Activated CD8-positive, alpha-beta T cell treated with anti-CD3 and anti-CD28 coated beads for 36 hours (primary cell): Measurements from ENCODE around the gene UBE2Q2. TPM values are rescaled to one million over a fixed set of nuclear protein-coding genes. Genes with fewer than 3 reads are reported as not detected.

ENCODE experiments used
- ATAC-seq: fragments of 200-7000 bp; cut with Tn5 transposase; one replicate; pipeline ENCODE4 v1.10.0; 2021; ENCODE audit warnings: mild to moderate bottlenecking, moderate library complexity
- CTCF ChIA-PET: fragments of 350-600 bp; sonication (Branson Sonifier 250); formaldehyde crosslinking; loops from one replicate; lab custom pipeline; 2021; ENCODE audit warnings: antibody characterized with exemption; lab: Charles Lee
- POLR2A ChIA-PET: fragments of 350-600 bp; sonication (Branson Sonifier 250); formaldehyde crosslinking; loops from one replicate; lab custom pipeline; 2021; ENCODE audit warnings: antibody characterized with exemption; lab: Charles Lee
- DNase-seq: peaks from one replicate; pipeline ENCODE4 v3.0.0-alpha.2; 2020
- H3K27ac Mint-ChIP-seq: one replicate; pipeline ENCODE4 v1.8.0; 2021; ENCODE audit warnings: mild to moderate bottlenecking, mixed read lengths
- H3K27me3 Mint-ChIP-seq: one replicate; pipeline ENCODE4 v1.8.0; 2021; ENCODE audit warnings: mixed read lengths
- H3K36me3 Mint-ChIP-seq: one replicate; pipeline ENCODE4 v1.8.0; 2021; ENCODE audit warnings: low read depth, mixed read lengths
- H3K4me1 Mint-ChIP-seq: one replicate; pipeline ENCODE4 v1.8.0; 2021; ENCODE audit warnings: low read depth, mixed read lengths
- H3K4me3 Mint-ChIP-seq: one replicate; pipeline ENCODE4 v1.8.0; 2021; ENCODE audit warnings: mild to moderate bottlenecking, moderate library complexity, mixed read lengths
- H3K9me3 Mint-ChIP-seq: one replicate; pipeline ENCODE4 v1.8.0; 2021; ENCODE audit warnings: mixed read lengths
- CTCF ChIP-seq: fragments of 200-600 bp; IDR thresholded peaks from one replicate; pipeline ENCODE4 v1.8.0; 2022; ENCODE audit warnings: antibody characterized with exemption, mild to moderate bottlenecking
- intact Hi-C: fragments of 100-400 bp; cut with micrococcal nuclease; formaldehyde crosslinking; loops from one replicate; pipeline ENCODE4 v1.10.0; 2022
- total RNA-seq, 2 experiments: library from RNA; stranded (reverse); gene quantifications; one replicate each; pipeline ENCODE4 v1.2.3, GENCODE V29; 2021

UBE2Q2 gene
- total RNA-seq, 2 experiments from 2014 or later = 19.4 to 20.0 TPM

GRCh38 chr15:75810874-75811498 lies 32.3 kb upstream of the UBE2Q2 start:
- POLR2A ChIA-PET = interaction anchor here (0.5 kb wide), 1 partner anchor 356 kb away, joined by 3 read pairs; no protein-coding TSS in a partner anchor
- H3K4me3 Mint-ChIP-seq = no peak overlapping the region

GRCh38 chr15:75811626-75812025 lies 31.6 kb upstream of the UBE2Q2 start:
- Mint-ChIP-seq H3K27ac (no peak overlapping the region), H3K4me3 (no peak overlapping the region), H3K36me3 (no peaks in the 10 kb centered on the region), H3K4me1 (peaks cover 8% of the 10 kb centered on the region), H3K27me3 (peaks cover 4% of the 10 kb centered on the region), H3K9me3 (no peaks in the 10 kb centered on the region)
- POLR2A ChIA-PET = interaction anchor here (0.6 kb wide), 1 partner anchor 10 kb away, joined by 4 read pairs; no protein-coding TSS in a partner anchor
- ATAC-seq = no peak
- no peak for TF ChIP-seq CTCF
- CTCF ChIA-PET = interaction anchor here (1.0 to 3.2 kb wide), 5 partner anchors 10 to 327 kb away, joined by 3 to 10 read pairs (median 3); no protein-coding TSS in a partner anchor
- intact Hi-C loops = loop anchor here (10.0 kb wide), 1 partner anchor 323 kb away; no protein-coding TSS in a partner anchor
- DNase-seq = no peak

More at GRCh38 chr15:75810874-75811498, 32.3 kb upstream of the UBE2Q2 start:
- no peak overlapping the region for H3K27ac Mint-ChIP-seq
- H3K9me3 Mint-ChIP-seq = no peaks in the 10 kb centered on the region
- H3K4me1 Mint-ChIP-seq = peaks cover 4% of the 10 kb centered on the region
- DNase-seq (no peak), ATAC-seq (no peak)
- TF ChIP-seq CTCF = no peak
- intact Hi-C loops = loop anchor here (10.0 kb wide), 1 partner anchor 324 kb away; no protein-coding TSS in a partner anchor
- peaks cover 7% of the 10 kb centered on the region for H3K27me3 Mint-ChIP-seq
- CTCF ChIA-PET = interaction anchor here (1.0 to 3.2 kb wide), 10 partner anchors 9 to 339 kb away, joined by 3 to 16 read pairs (median 4); no protein-coding TSS in a partner anchor
- no peaks in the 10 kb centered on the region for H3K36me3 Mint-ChIP-seq

GRCh38 chr15:75814794-75815193 lies 28.5 kb upstream of the UBE2Q2 start:
- Mint-ChIP-seq H3K36me3 (no peaks in the 10 kb centered on the region), H3K27ac (no peak overlapping the region), H3K4me3 (no peak overlapping the region), H3K27me3 (peaks cover 2% of the 10 kb centered on the region), H3K9me3 (no peaks in the 10 kb centered on the region), H3K4me1 (peaks cover 11% of the 10 kb centered on the region)
- no peak for TF ChIP-seq CTCF
- DNase-seq (no peak), ATAC-seq (no peak)
- intact Hi-C loops = loop anchor here (10.0 kb wide), 1 partner anchor 320 kb away; no protein-coding TSS in a partner anchor
- POLR2A ChIA-PET = no interaction called here
- CTCF ChIA-PET = interaction anchor here (1.4 to 3.3 kb wide), 4 partner anchors 12 to 336 kb away, joined by 3 to 19 read pairs (median 3); no protein-coding TSS in a partner anchor

GRCh38 chr15:75815811-75816719 lies 27.2 kb upstream of the UBE2Q2 start:
- no peak for TF ChIP-seq CTCF
- H3K36me3 Mint-ChIP-seq = no peaks in the 10 kb centered on the region
- H3K27me3 Mint-ChIP-seq = no peaks in the 10 kb centered on the region
- no peak for DNase-seq
- H3K9me3 Mint-ChIP-seq = no peaks in the 10 kb centered on the region
- ChIA-PET POLR2A (interaction anchor here (0.8 kb wide), 1 partner anchor 25 kb away, joined by 3 read pairs; no protein-coding TSS in a partner anchor), CTCF (interaction anchor here (1.0 to 3.3 kb wide), 4 partner anchors 12 to 335 kb away, joined by 3 to 19 read pairs (median 3); no protein-coding TSS in a partner anchor)
- H3K4me1 Mint-ChIP-seq = peaks cover 11% of the 10 kb centered on the region
- ATAC-seq = no peak
- H3K27ac Mint-ChIP-seq = no peak overlapping the region
- H3K4me3 Mint-ChIP-seq = no peak overlapping the region
- intact Hi-C loops = loop anchor here (10.0 kb wide), 1 partner anchor 319 kb away; no protein-coding TSS in a partner anchor
